HG03354 (cell line): ENCODE data around the gene RPP38.

Experiments
- ATAC-seq: cut with Tn5 transposase; IDR thresholded peaks from one replicate; pipeline ENCODE4 v1.9.1; 2021; ENCODE audit warnings: mild to moderate bottlenecking; ENCODE audit not compliant: unreplicated experiment, poor library complexity, severe bottlenecking

RPP38 gene

GRCh38 chr10:15147594-15148392 lies 50.6 kb downstream of the RPP38 start:
- no peak for ATAC-seq

GRCh38 chr10:15149042-15149771 lies 52.1 kb downstream of the RPP38 start:
- no peak for ATAC-seq

GRCh38 chr10:15150563-15150962 lies 53.4 kb downstream of the RPP38 start:
- no peak for ATAC-seq

GRCh38 chr10:15152556-15152955 lies 55.4 kb downstream of the RPP38 start:
- ATAC-seq: no peak
